DMS 273 treated with DMSO at 0.1 percent for 48 hours (cell line): ENCODE results near the gene MIGA2.

Source experiments
- DNase-seq: peaks from one replicate; lab custom pipeline; 2025; lab: John Stamatoyannopoulos, UW

Gene MIGA2

DNA sequence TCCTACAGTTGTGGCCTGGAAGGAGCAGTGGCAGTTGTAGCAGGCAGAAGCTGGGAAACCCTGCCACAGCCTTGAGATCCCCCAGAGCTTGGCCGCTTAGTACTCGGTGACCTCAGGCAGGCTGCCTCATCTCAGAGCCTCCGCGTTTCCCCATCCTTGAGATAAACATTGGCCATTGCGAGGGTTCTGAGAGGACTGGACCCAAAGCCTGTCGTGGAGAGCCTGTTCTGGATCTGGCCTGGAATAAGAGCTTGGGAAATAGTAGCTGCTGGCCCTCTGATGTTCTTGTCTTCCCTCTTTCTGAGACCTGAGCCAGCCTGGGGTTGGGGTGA lies 1.3 kb downstream of the MIGA2 start:
- no peak for DNase-seq

DNA sequence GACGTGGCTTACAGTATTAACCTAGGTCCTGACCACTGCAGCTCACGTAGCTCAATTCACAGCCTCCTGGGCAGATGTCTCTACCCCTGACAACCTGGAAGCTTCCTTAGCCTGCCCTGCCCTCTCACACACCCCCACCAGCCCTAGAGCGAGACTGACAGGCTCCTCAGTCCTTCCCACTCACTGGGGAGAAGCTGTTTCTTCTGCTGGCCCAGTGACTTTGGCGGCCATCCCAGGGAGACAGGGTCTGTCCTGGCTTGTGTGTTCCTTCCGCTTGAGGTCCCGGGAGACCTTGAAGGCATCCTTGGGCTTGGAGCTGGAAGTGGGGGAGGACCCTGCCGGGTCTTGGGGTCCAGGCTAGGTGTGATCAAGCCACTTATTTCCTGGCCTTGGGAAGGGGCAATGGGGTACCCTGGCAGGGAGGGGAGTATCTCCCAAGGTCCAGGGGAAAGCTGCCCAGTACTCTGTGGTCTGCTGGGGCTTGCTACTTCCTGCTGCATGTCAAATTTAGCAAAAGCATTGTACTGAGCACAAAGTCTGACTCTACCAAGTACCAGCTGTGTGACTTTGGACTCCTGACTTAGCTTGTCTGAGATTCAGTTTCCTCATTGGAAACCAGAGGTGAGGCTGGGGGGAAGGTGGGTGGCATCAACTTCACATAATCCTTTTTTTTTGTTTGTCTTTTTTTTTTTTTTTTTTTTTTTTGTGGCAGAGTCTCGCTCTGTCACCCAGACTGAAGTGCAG lies 1.9 kb downstream of the MIGA2 start:
- DNase-seq: no peak

GRCh38 chr9:129040113-129040643 lies 3.8 kb downstream of the MIGA2 start:
- no peak for DNase-seq

- no peak for DNase-seq
These were observed 5.6 kb downstream of the MIGA2 start for GRCh38 chr9:129042016-129042415.

DNA sequence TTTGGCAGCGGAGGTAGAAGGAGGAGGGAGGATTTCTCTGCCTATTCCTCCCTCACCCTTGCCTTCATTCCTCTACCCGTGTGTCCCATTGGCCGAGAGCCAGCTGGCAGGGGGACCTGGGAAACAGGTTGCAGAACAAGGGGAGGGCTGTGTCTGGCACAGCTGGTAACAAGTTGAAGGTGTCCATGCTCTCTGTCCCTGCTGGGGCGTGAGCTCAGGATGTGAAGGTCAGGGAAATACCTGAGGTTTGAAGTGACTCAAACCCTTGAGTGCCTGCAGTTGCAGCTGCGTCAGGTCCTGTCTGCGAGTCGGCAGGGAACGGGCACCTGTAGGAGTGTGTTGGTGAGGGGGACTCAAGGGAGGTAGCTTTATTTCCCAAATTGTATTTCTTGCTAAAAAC lies 16.2 kb downstream of the MIGA2 start:
- peak; percentile 30 for DNase-seq

GRCh38 chr9:129053020-129053419 lies 16.6 kb downstream of the MIGA2 start:
- DNase-seq: no peak

DNA sequence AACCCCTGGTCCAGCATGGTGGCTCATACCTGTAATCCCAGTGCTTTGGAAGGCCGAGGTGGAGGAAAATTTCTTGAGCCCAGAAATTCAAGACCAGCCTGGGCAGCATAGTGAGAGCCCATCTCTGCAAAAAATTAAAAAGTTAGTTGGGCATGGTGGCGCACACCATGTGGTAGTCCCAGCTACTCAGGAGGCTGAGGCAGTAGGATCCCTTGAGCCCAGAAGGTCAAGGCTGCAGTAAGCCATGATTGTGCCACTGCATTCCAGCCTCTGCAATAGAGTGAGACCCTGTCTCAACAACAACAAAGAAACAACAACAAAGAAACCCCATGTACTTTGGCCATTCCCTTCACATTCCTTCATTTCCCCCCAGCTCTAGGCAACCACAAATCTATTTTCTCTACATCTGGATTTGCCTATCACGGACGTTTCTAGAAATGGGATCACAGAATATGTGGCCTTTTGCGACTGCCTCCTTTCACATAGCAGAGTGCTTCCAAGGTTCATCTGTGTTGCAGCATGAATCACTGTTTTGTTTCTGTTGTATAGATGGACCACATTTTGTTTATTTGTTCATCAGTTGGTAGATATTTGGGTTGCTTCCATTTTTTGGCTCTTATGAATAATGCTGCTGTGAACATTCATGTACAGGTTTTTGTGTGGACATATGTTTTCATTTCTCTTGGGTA lies 17.9 kb downstream of the MIGA2 start:
- DNase-seq: no peak

- no peak for DNase-seq
These were observed 22.8 kb downstream of the MIGA2 start for GRCh38 chr9:129058965-129059795.

DNA sequence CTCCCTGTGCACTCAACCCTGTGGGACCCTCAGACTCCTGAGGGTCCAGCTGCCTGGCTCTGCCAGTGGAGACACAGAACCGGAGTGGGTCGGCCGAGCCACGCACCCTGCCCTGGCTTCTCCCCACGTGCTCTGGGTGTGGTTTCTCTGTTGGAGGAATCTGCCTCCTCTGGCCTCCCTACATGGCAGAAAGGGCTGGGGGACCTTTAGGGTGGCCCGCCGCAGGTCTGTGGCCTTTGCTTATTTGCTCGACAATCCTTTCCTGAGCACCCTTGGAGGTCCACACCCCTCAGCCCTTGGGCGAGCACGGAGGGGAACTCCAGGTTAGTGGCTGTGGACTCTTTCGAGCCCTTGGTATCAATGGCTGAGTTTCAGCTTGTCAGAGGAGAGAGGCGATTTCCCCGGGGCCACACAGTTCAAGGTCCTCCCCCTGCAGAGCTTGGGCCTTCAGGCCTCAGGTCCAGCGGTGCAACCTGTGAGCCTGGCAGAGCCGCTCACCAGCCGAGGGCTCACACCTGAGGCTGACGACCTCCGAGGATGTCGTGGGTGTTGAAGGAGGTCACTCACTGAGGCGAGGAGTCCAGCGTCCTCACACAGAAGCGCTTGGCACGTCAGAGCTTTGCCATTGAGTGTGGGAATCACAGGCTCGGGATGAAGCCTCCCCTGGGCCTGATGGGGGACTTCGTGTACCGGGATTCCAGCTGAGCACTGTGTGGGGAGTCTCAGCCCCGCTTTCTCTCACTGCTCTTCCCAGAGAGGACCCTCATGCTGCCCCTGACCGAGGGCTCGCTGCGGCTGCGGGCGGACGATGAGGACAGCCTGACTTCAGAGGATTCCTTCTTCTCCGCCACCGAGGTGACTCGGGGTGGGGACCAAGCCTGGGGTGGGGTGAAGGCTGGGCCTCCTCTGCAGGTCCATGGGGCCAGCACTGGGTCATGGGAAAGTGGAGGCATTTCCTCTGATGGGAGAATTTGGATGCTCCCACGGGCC lies 23.7 kb downstream of the MIGA2 start:
- no peak for DNase-seq

- DNase-seq: no peak
These were observed 24.6 kb downstream of the MIGA2 start for GRCh38 chr9:129060991-129061390.

DNA sequence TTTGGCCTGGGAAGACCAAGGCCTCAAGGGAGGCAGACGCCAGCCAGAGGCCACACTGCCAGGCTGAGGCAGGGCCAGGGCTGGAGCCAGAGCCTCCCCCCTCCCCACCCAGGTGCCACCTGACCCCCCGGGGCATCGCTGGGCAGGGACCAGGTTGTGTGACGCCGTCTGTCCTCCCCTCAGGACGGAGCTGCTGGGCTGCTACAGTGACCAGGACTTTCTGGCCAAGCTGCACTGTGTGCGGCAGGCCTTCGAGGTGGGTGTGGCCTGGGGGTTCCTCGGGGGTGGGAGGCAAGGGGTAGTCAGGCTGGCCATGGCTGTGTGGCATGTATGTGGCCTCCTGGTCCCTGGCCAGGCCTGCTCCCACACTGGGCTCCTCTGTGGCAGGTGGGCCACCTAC lies 26.6 kb downstream of the MIGA2 start:
- no peak for DNase-seq

- no peak for DNase-seq
These were observed 28.1 kb downstream of the MIGA2 start for GRCh38 chr9:129064499-129064908.

GRCh38 chr9:129068110-129068509 lies 31.7 kb downstream of the MIGA2 start:
- no peak for DNase-seq

- DNase-seq: peak; percentile 2
These were observed 32.8 kb downstream of the MIGA2 start for GRCh38 chr9:129068990-129069861.

DNA sequence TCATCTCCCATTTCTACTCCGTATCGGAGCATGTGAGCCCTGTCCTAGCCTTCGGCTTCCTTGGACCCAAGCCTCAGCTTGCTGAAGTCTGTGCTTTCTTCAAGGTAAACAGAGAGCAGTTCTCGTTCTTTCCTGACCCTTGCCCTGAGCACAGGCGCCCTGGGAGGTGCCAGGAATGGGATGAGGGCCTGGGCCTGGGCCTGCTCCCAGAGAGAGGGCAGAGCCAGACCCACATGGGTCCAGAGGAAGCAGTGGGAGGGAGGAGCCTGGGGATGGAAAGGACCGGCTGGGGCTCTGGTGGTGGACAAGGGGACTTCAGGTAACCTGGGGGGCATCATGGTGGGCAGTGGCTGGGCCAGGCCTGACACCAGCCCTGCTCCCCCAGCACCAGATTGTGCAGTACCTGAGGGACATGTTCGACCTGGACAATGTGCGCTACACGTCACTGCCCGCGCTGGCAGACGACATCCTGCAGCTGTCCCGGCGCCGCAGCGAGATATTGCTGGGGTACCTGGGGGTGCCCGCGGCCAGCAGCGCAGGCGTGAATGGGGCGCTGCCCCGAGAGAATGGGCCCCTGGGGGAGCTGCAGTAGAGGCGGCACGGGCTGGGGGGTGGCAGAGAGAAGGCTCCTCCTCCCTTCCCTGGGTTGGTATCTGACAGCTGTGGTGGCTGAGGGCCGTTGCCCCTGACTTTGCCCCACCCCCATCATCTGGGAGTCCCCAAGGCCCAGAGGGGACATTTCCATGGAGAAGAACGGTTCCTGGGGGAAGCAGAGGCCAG lies 33.6 kb downstream of the MIGA2 start:
- no peak for DNase-seq

GRCh38 chr9:129070696-129071525 lies 34.5 kb downstream of the MIGA2 start:
- DNase-seq: no peak

- DNase-seq: no peak
These were observed 35.2 kb downstream of the MIGA2 start for GRCh38 chr9:129071526-129072126.

DNA sequence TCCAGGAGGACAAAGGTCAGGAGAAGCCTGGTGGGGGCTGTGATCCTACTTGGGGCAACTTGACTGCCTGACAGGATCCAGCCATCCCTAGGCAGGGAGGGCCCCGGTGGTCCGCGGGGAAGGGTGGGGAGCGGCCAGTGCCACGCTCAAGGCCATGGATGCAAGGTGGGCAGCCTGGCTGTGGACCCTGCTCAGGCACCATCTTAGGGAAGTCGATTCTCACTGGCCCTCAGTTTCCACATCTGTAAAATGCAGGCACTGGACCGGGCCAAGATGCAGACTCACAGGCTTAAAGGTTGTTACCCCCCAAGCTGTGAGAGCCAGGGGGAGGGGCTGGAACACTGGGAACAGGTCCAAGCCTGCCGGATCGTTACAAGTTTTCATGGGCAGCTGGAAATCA lies 35.7 kb downstream of the MIGA2 start:
- no peak for DNase-seq
